ENCODE results near the gene ARHGEF2. TPM values are rescaled to one million over a fixed set of nuclear protein-coding genes. Genes with fewer than 3 reads are reported as not detected.

The ARHGEF2 gene
- total RNA-seq, 1 experiment from 2014 or later = 90.1 TPM

DNA sequence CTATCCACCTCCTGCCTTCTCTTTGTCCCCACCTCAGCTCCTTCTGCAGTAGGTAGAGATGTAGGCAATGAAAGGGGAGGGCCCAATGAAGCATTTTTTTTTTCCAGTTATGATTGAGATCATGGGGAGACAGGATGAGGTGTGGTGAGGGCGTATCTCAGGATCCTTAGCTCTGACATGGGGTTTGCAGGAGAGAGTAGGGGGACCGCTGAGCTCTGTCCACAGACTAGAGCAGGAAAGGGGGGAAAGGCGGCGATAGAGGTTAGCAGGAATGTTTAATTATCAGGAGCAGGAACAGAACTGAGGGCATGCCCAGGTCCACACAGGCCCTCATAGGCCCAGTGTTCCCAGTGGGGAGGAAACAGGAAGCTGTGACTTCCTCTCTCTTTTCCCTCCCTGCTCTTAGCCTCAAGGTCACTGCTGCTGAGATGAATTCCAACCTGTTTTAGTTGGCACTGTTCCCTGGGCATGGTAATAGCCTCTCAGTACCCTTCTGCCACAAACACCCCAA, 37.8 kb downstream of the ARHGEF2 start (continued):
- TF ChIP-seq REST (IDR thresholded peaks at IDR 0.05; ENCODE audit: low read depth) (no peak), EGR1 (IDR thresholded peaks at IDR 0.05; ENCODE audit: low read depth) (no peak), ZNF274 (IDR thresholded peaks at IDR 0.05; ENCODE audit: low read depth, low read length) (no peak), YY1 (IDR thresholded peaks at IDR 0.05; ENCODE audit: extremely low read depth, insufficient replicate concordance, low read depth, low read length) (no peak), EZH2phosphoT487 (IDR thresholded peaks at IDR 0.05; ENCODE audit: borderline replicate concordance) (no peak), EZH2 (IDR thresholded peaks at IDR 0.05) (no peak), POLR2AphosphoS5 (IDR thresholded peaks at IDR 0.05; ENCODE audit: low read depth, low read length) (peak; percentile 72), MAX (IDR thresholded peaks at IDR 0.05) (no peak), CEBPB (IDR thresholded peaks at IDR 0.05; ENCODE audit: low read depth) (no peak), ZFX (IDR thresholded peaks at IDR 0.05) (peak; percentile 70), POLR2A (IDR thresholded peaks at IDR 0.05; ENCODE audit: borderline replicate concordance, extremely low read depth, insufficient read depth, insufficient read length) (peak; percentile 31)
